GM20000 (cell line): ENCODE results near the gene ALDH5A1.

Source experiments
- DNase-seq: peaks from one replicate; pipeline ENCODE4 v3.0.0; 2012; ENCODE audit warnings: low spot score
- CTCF ChIP-seq: IDR thresholded peaks from 2 replicates; pipeline ENCODE4 v1.5.1; 2012; ENCODE audit warnings: mild to moderate bottlenecking, control low read depth; ENCODE audit errors: extremely low read depth, missing control alignments

ALDH5A1 gene

GRCh38 chr6:24584382-24584720 is 89.6 kb downstream of the ALDH5A1 start:
- no peak for DNase-seq
- no peak for TF ChIP-seq CTCF
